DOHH2 (cell line): ENCODE data around the gene NAALADL2.

Experiments
- EZH2phosphoT487 ChIP-seq: fragments of 200-600 bp; sonication (generic); IDR thresholded peaks from 2 replicates; pipeline ENCODE4 v1.6.1; 2017; ENCODE audit warnings: borderline replicate concordance, mild to moderate bottlenecking, antibody characterized with exemption, low read length, moderate library complexity, mixed read lengths
- TF ChIP-seq, protein P1 (sequence below): fragments of 200-600 bp; sonication (generic); IDR thresholded peaks from one replicate; pipeline ENCODE4 v1.5.1; 2014; ENCODE audit warnings: antibody characterized with exemption, mild to moderate bottlenecking, low read depth, low read length; ENCODE audit not compliant: poor library complexity, severe bottlenecking

DNA sequence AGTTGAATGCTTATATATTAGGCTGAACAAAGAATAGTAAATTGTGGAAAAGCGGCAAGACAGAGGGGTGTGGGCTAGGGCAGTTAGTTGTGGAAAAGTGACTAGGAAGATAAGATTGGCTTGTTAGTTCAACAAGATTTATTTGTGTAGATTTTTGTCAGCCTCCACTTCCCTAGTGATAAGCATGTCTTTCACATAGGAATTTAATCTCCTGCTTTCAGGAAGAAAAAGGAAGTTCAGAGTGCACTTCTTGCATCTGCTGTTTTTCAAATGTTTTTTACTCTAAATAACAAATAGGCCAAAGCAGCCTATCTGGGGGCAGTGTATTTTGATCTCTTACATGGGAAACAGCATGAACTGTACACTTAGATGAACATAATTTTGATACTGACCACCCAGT, 919.9 kb downstream of the NAALADL2 start:
- TF ChIP-seq, protein P1, sequence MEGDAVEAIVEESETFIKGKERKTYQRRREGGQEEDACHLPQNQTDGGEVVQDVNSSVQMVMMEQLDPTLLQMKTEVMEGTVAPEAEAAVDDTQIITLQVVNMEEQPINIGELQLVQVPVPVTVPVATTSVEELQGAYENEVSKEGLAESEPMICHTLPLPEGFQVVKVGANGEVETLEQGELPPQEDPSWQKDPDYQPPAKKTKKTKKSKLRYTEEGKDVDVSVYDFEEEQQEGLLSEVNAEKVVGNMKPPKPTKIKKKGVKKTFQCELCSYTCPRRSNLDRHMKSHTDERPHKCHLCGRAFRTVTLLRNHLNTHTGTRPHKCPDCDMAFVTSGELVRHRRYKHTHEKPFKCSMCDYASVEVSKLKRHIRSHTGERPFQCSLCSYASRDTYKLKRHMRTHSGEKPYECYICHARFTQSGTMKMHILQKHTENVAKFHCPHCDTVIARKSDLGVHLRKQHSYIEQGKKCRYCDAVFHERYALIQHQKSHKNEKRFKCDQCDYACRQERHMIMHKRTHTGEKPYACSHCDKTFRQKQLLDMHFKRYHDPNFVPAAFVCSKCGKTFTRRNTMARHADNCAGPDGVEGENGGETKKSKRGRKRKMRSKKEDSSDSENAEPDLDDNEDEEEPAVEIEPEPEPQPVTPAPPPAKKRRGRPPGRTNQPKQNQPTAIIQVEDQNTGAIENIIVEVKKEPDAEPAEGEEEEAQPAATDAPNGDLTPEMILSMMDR = no peak
- no peak for TF ChIP-seq EZH2phosphoT487
